Activated CD4-positive, alpha-beta T cell treated with anti-CD3 and anti-CD28 coated beads, Interleukin-2, amount 50 U/mL, for 16 hours (primary cell): ENCODE results near the gene TLX3.
"Not testable (repeated sequence)": the region's sequence is repeated elsewhere in the genome, so short reads cannot be mapped to it uniquely, and the experiment has no call there.

Experiments
- DNase-seq: peaks from one replicate; pipeline ENCODE4 v3.0.0-alpha.2; 2020

TLX3 gene

DNA sequence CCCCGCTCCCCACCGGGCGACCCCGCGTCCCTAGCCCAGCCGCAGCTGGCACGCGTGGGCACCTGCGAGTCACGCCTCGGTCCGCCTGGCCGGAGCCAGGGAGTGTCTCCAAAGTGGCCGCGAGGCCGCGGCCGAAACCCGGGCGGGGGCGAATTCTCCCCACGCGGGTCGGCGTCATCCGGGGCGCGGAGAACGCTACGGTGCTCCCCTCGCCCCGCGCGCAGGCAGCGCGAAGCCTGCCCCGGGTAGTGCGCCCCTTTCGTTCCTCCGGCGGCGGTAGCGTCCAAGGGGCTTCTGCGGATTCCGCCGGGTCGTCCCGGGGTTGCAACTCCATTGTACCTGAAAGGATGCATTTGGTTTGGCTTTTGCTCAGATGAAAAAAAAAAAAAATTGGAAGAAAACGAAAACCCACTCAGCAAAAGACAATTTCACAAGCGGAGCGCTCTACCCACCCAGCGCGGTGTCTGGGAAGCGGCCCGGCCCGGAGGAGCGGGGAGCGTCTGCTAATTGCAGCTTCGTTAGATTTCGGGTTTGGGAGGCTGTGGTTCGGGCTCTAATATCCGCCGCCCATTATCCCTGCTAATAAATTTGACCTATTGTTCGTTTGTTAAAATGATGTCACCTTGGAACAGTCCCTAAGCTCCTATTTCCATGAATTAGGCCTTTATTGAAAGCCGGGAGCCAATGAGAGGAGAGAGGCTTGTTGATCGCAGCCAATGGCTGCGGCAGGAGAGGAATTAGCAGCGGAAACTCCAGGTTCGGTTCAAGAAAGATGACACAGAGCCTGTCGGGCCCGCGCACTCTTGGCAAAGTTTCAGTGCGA lies at the start of gene TLX3:
TSS of gene TLX3 (plus strand) at position 796 of the 823 bp plus-strand sequence. CDS start 118 bp downstream, outside the sequence.
- DNase-seq = no peak

GRCh38 chr5:171261361-171261760 lies 47.7 kb upstream of the TLX3 start:
- no peak for DNase-seq

DNA sequence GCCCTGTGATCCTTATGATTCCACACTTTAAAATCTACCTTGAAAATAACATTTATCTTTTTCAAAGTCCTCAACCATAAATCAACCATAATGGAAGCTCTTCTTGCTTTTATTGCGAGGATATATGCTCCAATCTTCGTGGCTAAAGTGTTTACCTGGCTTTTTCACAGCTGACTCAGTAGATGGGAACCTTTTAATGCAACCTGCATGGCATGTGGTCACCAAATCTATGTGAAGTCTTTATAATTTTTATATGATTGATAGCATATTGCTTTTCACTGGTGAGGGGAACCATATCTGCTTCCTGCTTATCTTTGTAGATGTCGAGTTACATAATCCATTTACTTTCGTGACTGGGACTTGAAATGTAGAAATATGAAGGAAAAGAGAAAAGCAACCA lies 47.1 kb upstream of the TLX3 start:
- DNase-seq = no peak

- no peak for DNase-seq
Observed at GRCh38 chr5:171263181-171263580, 45.9 kb upstream of the TLX3 start.

DNA sequence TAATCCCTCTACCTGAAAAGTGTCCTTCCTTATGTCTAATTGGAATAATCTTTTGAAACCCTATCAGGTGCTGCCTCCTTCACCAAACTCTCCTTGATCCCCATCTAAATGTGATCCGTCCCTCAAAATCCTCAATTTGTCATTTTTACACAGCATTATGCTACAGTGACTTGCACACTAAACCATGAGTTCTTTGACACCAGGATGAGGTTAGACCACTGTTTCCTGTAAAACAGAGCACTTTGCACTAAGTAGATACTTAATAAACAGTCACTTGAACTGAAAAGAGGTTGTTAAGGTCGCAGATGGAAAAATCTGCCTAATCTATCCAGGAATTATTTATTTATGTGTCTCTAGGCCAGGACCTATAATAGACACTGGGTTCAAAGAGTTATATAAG lies 44.2 kb upstream of the TLX3 start:
- no peak for DNase-seq

GRCh38 chr5:171268700-171269620 lies 40.1 kb upstream of the TLX3 start:
- no peak for DNase-seq

DNA sequence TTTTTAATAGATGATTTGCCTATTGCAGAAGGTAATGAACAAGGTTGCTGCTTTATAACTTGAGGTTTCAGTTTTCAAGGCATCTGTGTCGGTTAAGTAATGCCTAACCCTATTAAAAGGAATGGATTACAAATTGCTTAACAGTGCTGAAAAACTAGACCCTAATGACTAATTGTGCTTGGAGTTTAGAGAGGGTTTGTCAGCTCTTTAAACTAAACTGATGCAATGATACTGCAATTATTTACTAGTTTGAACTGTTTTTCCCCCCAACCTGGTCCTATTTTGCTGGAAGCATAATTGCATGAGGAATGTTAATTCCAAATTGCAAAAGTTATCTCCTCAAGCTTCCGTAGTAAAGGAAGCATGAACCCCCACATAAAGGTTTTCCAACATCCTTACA lies 39.3 kb upstream of the TLX3 start:
- no peak for DNase-seq

- DNase-seq = no peak
Observed at GRCh38 chr5:171270136-171270535, 38.9 kb upstream of the TLX3 start.

GRCh38 chr5:171271798-171272197 lies 37.2 kb upstream of the TLX3 start:
- no peak for DNase-seq

GRCh38 chr5:171272996-171273970 lies 35.8 kb upstream of the TLX3 start:
- peak; percentile 14 for DNase-seq

DNA sequence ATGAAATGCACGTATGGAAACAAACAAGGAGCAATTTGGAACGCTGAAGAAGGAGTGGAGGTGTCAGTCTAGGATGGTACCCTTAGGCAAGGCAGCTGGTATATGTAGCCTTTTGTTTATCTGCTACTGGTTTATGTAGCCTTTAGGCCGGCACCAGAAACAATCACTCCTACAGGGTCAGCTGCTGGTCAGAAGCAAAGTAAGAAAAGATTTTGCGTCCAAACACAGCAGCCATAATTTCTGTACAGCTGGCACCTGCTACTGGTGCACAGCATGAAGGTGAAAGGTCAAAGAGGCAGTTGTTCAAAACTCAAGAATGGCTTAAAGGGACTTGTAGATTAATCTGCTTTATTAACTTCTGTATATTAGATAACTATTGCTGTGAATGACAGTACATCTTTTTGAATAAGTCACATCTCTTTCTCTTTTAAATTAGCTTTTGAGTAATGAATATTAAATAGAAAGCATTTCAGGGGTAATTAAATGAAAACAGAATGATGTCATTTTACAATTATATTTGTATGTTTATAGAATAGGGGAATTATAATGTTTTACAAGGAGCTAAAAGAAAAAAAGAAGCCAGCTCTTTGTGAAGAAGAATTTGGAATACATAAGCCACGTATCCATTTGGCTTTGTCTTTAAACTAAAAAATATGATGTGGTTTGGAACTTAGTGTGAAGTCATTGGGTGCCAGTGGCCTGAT lies 33.1 kb upstream of the TLX3 start:
- no peak for DNase-seq

GRCh38 chr5:171283753-171284152 lies 25.3 kb upstream of the TLX3 start:
- no peak for DNase-seq

- DNase-seq = no peak
Observed at GRCh38 chr5:171285465-171285864, 23.6 kb upstream of the TLX3 start.

DNA sequence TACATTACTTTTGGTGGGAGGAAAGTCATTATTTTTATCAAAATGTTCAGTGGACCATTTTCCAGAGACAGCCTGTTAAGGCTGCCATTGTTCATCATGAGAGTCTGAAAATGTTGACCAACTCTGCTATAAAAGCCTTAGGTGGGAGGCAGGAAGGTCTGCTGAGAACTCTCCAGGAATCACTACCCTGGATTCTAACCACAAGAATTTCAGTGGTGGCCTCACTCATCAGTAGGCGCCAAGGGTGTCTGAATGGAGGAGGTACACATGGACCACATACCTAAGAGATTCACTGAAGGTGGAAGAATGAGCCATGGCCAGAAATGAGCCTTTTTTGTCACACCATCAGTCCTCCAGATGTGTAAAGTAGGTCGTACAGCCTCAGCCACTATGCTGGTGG lies 21.0 kb upstream of the TLX3 start:
- no peak for DNase-seq

- DNase-seq = no peak
Observed at GRCh38 chr5:171291371-171291770, 17.7 kb upstream of the TLX3 start.

DNA sequence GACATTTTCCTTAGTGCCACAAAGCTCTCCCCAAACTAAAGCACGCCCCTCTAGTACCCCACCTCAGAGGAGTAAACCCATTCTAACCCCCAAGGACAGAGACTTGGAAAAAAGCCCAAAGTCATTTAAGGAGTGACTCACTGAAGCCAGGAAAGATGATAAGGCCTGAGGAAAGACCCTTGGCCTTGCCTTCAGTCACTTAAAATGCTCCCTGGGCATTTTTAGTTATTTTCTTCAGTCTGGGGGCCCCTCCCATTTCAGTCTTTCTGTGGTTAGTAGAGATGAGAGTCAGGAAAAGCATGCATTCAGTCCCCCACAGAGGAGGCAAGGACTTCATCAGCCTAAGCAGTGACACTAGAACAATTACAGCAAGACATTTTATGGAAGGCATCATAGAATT lies 13.7 kb upstream of the TLX3 start:
- no peak for DNase-seq

- DNase-seq = no peak
Observed at GRCh38 chr5:171295801-171296200, 13.2 kb upstream of the TLX3 start.

DNA sequence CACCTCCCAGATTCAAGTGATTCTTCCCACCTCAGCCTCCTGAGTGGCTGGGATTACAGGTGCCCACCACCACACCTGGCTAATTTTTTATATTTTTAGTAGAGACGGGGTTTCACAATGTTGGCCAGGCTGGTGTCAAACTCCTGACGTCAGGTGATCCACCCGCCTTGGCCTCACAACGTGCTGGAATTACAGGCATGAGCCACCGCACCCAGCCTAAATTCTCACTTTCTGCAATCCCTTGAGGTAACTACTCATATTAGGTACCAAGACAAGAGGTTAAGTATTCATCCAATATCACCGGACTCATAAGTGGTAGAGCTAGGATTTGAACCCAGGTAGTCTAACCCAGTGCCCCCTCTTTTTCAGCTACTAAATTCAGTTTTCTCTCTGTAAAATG lies 11.1 kb upstream of the TLX3 start:
- DNase-seq = not testable (repeated sequence)

- DNase-seq = no peak
Observed at GRCh38 chr5:171299228-171299627, 9.8 kb upstream of the TLX3 start.

- no peak for DNase-seq
Observed at GRCh38 chr5:171299851-171300250, 9.2 kb upstream of the TLX3 start.

- no peak for DNase-seq
Observed at GRCh38 chr5:171300358-171300757, 8.7 kb upstream of the TLX3 start.

DNA sequence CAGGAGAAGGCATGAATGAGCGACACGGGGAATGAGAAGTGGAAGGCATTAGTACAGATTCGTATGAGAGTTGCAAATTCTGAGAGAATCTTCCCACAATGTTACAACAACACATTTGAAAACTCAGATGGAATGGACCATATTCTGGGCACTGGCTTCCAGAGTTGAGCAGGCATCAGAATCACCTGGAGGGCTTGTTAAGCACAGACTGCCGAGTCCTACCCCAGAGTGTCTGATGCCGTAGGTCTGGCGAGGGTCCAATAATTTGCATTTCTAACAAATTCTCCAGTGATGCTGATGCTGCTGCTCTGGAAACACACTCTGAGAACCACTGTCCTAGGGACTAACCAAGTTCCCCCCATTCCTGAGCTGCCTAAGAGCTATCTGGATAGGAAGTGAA lies 2.9 kb upstream of the TLX3 start:
- DNase-seq = no peak
